ENCODE measurements around the gene IRGC.
A peak's percentile ranks its signal among the peaks of the same experiment; 100 is the strongest.

IRGC gene

DNA sequence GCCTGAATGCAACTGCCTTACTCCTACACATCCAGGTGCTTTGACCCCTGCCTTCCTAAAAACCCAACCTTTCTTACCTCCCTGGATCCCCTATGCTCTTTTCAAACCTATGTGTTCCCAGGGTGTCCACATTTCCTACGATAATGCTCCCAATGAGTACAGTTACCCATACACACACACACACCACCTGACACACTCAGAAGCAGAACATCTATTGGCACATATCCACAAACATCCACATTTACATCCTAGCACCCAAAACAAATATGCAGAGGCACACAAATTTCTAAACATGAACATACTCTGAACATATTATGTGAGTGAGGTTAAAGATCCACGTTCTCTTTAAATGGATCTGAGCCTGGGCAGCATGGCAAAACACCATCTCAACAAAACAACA lies 23.5 kb upstream of the IRGC start:
- DNase-seq = no peak

DNA sequence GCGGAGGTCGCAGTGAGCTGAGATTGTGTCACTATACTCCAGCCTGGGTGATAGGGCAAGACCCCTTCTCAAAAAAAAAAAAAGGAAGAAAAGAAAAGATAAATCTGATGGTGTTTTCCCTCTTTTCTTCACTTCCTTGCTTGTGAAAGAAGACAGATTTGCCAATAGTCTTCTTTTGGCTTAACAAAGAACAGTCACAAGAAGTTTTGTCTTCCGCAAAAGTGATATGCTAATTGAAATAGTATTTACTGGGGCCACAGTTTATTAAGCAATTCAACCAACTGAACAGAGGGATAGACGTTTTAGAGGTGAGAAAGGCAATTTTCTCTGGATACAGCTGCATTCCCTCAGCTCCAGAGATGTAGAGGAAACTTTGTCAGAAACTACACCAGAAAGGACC lies 23.0 kb upstream of the IRGC start:
- no peak for DNase-seq

GRCh38 chr19:43694553-43694952 lies 21.3 kb upstream of the IRGC start:
- DNase-seq = no peak

GRCh38 chr19:43695985-43696704 lies 19.7 kb upstream of the IRGC start:
- no peak for DNase-seq

- DNase-seq = no peak
Measured at GRCh38 chr19:43697295-43697694, 18.6 kb upstream of the IRGC start.

- DNase-seq = peak; percentile 67
Measured at GRCh38 chr19:43699506-43700394, 16.1 kb upstream of the IRGC start.

- peak; percentile 60 for DNase-seq
Measured at GRCh38 chr19:43700395-43701000, 15.4 kb upstream of the IRGC start.

- DNase-seq = no peak
Measured at GRCh38 chr19:43704002-43704705, 11.7 kb upstream of the IRGC start.

DNA sequence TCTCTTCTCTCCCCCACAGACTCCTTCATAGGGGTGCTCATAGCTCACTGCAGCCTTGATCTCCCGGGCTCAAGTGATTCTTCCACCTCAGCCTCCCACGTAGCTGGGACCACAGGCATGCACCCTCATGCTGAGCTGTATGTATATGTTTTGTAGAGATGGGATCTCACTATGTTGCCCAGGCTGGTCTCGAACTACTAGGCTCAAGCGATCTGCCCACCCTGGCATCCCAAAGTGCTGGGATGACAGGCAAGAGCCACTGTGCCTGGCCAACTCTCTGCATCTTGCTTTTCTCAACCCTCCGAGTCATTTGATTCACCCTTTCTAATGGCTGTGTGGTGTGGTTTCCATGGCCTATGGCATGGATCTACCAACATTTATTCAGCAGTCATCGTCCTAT lies 10.1 kb upstream of the IRGC start:
- no peak for DNase-seq

DNA sequence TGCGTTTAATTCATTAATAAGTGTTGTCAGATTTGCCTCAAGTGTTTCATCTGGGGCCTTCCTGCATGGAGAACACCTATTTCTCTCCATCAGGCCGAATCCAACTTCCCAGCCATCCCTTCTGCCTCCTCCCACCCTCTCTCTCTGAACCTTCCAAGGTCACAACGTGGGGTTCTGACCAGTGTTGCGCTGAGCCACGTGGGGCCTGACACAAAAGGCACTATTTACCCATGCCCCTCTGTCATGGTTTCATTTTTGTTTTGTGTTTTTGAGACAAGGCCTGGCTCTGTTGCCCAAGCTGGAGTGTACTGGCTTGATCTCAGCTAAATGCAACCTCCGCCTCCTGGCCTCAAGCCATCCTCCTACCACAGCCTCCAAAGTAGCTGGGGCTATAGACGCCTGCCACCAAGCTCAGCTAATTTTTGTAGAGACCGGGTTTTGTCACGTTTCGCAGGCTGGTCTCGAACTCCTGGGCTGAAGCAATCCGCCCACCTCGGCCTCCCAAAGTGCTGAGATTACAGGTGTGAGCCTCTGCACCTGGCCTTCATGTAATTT lies 8.6 kb upstream of the IRGC start:
- DNase-seq = no peak

DNA sequence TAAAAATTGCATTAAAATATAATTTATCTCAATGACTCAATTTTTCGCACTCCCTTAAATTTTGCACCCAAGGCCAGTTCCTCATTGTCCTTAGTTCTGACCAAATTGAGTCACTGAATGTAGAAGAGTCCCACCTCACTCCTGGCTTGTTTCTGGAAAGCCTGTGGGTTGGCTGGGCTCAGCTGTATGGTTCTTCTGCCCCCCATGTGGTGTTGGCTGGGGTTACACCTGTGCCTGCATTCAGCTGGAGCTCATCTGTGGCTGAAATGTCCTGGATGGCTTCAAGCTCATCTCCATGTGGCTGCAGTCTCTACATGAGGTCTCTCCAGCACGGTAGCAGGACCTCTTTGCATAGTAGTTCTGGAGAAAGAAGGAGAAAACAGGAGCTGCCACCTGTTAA lies 7.2 kb upstream of the IRGC start:
- DNase-seq = no peak

GRCh38 chr19:43711751-43712355 lies 4.0 kb upstream of the IRGC start:
- DNase-seq = no peak

GRCh38 chr19:43713208-43713607 lies 2.7 kb upstream of the IRGC start:
- no peak for DNase-seq

DNA sequence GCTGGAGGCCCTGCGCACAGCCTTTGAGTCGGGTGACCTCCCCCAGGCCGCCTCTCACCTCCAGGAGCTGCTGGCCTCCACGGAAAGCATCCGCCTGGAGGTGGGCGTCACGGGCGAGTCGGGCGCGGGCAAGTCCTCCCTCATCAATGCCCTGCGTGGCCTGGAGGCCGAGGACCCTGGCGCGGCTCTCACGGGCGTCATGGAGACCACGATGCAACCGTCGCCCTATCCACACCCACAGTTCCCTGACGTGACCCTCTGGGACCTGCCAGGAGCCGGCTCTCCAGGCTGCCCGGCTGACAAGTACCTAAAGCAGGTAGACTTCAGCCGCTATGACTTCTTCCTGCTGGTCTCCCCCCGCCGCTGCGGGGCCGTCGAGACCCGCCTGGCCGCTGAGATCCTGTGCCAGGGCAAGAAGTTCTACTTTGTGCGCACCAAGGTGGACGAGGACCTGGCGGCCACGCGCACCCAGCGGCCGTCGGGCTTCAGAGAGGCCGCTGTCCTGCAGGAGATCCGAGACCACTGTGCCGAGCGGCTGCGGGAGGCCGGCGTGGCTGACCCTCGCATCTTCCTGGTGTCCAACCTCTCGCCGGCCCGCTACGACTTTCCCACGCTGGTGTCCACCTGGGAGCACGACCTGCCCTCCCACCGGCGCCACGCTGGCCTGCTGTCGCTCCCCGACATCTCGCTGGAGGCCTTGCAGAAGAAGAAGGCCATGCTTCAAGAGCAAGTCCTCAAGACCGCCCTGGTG lies 2.9 kb downstream of the IRGC start:
- DNase-seq = no peak

GRCh38 chr19:43719378-43719868 lies 3.5 kb downstream of the IRGC start:
- DNase-seq = no peak

DNA sequence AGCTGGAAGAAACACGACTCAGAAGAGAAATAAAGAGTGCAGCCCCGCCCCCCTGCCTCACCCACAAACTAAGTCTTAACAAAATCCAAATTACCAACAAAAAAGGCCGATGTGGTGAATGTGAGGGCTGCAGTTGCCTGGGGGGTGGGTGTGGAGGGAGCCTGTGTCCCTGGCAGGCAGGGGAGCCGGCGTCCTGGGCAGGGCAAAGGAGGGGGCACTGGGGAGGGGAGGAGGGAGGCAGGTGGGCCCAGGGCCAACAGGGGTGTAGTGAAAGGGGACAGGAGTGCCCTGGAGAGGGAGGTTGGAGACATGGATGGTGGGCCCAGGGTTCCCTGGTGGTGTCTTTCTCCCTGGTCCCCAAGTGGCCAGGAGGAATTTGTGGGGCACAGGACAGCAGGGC lies 4.0 kb downstream of the IRGC start:
- no peak for DNase-seq

GRCh38 chr19:43720936-43721335 lies 5.1 kb downstream of the IRGC start:
- no peak for DNase-seq

- DNase-seq = no peak
Measured at GRCh38 chr19:43721469-43722048, 5.7 kb downstream of the IRGC start.

GRCh38 chr19:43723588-43723987 lies 7.7 kb downstream of the IRGC start:
- DNase-seq = no peak

- DNase-seq = no peak
Measured at GRCh38 chr19:43724896-43725295, 9.0 kb downstream of the IRGC start.

GRCh38 chr19:43725468-43725867 lies 9.6 kb downstream of the IRGC start:
- no peak for DNase-seq

Measured in right forelimb (tissue), 1 donor.